Ishikawa (cell line): Measurements from ENCODE around the gene TIAM2.

Experiments used
- EGR1 ChIP-seq: IDR thresholded peaks from 2 replicates; pipeline ENCODE4 v1.6.1; 2012
- EP300 ChIP-seq: IDR thresholded peaks from 2 replicates; pipeline ENCODE4 v1.6.1; 2012; ENCODE audit warnings: borderline replicate concordance
- RAD21 ChIP-seq: IDR thresholded peaks from 2 replicates; pipeline ENCODE4 v1.6.1; 2012; ENCODE audit warnings: low read depth
- YY1 ChIP-seq: IDR thresholded peaks from 2 replicates; pipeline ENCODE4 v1.6.1; 2012; ENCODE audit warnings: low read depth
- TF ChIP-seq, protein P1 (sequence below): IDR thresholded peaks from 2 replicates; pipeline ENCODE4 v1.6.1; 2012; ENCODE audit warnings: low read depth, mild to moderate bottlenecking

DNA sequence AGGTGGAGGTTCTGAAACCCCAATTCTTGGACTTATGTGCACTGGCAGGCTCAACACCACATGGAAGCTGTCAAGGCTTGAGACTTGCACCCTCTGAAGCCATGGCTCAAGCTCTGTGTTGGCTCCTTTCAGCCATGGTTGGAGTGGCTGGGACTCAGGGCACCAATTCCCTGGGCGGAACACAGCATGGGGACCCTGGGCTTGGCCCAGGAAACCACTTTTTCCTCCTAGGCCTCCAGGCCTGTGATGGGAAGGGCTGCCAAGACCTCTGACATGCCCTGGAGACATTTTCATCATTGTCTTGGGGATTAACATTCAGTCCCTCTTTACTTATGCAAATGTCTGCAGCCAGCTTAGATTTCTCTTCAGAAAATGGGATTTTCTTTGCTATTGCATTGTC is 242.5 kb downstream of the TIAM2 start:
- TF ChIP-seq YY1 (no peak), EP300 (no peak), EGR1 (no peak), RAD21 (no peak)
- TF ChIP-seq, protein P1, sequence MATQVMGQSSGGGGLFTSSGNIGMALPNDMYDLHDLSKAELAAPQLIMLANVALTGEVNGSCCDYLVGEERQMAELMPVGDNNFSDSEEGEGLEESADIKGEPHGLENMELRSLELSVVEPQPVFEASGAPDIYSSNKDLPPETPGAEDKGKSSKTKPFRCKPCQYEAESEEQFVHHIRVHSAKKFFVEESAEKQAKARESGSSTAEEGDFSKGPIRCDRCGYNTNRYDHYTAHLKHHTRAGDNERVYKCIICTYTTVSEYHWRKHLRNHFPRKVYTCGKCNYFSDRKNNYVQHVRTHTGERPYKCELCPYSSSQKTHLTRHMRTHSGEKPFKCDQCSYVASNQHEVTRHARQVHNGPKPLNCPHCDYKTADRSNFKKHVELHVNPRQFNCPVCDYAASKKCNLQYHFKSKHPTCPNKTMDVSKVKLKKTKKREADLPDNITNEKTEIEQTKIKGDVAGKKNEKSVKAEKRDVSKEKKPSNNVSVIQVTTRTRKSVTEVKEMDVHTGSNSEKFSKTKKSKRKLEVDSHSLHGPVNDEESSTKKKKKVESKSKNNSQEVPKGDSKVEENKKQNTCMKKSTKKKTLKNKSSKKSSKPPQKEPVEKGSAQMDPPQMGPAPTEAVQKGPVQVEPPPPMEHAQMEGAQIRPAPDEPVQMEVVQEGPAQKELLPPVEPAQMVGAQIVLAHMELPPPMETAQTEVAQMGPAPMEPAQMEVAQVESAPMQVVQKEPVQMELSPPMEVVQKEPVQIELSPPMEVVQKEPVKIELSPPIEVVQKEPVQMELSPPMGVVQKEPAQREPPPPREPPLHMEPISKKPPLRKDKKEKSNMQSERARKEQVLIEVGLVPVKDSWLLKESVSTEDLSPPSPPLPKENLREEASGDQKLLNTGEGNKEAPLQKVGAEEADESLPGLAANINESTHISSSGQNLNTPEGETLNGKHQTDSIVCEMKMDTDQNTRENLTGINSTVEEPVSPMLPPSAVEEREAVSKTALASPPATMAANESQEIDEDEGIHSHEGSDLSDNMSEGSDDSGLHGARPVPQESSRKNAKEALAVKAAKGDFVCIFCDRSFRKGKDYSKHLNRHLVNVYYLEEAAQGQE, result no peak
